Keratinocyte (primary cell): ENCODE data around the gene PEPD.

ENCODE experiments used
- CTCF ChIP-seq, 3 experiments: IDR thresholded peaks in 1 of 3; conservative IDR thresholded peaks in 1 of 3; optimal IDR thresholded peaks in 1 of 3; 2 replicates in 2 of 3; 3 replicates in 1 of 3; pipeline versions ENCODE3 to v1.5.1; 2011; ENCODE audit warnings: low read length in 3 of 3, mild to moderate bottlenecking in 3 of 3, moderate library complexity in 2 of 3, control low read depth in 1 of 3, inconsistent platforms in 1 of 3; ENCODE audit not compliant: insufficient read depth in 2 of 3; ENCODE audit errors: extremely low read depth in 1 of 3
- EZH2 ChIP-seq: IDR thresholded peaks from one replicate; pipeline ENCODE4 v1.6.1; 2012; ENCODE audit warnings: inconsistent platforms, mild to moderate bottlenecking, low read length, moderate library complexity

- TF ChIP-seq CTCF (optimal IDR thresholded peaks at IDR 0.05 in 1 of 3, IDR thresholded peaks at IDR 0.05 in 1 of 3, conservative IDR thresholded peaks at IDR 0.05 in 1 of 3; ENCODE audit: extremely low read depth in 1 of 3, insufficient read depth in 2 of 3, low read length in 3 of 3) (no peak), EZH2 (no peak)
Measured at GRCh38 chr19:33535226-33535625, 13.6 kb upstream of the PEPD start.
